HG02852 (cell line): Measurements from ENCODE around the gene ZNF341.

Experiments used
- ATAC-seq: cut with Tn5 transposase; IDR thresholded peaks from one replicate; pipeline ENCODE4 v1.9.1; 2021; ENCODE audit warnings: mild to moderate bottlenecking, moderate library complexity; ENCODE audit not compliant: unreplicated experiment

The ZNF341 gene

GRCh38 chr20:33821270-33821836 is 89.6 kb downstream of the ZNF341 start:
- no peak for ATAC-seq

GRCh38 chr20:33822423-33822822 is 90.6 kb downstream of the ZNF341 start:
- ATAC-seq, result no peak

- ATAC-seq, result no peak
Observed at GRCh38 chr20:33822991-33823390, 91.2 kb downstream of the ZNF341 start.

GRCh38 chr20:33824852-33825251 is 93.1 kb downstream of the ZNF341 start:
- no peak for ATAC-seq

- no peak for ATAC-seq
Observed at GRCh38 chr20:33825340-33826269, 93.8 kb downstream of the ZNF341 start.

- no peak for ATAC-seq
Observed at GRCh38 chr20:33826270-33826897, 94.6 kb downstream of the ZNF341 start.

- ATAC-seq, result no peak
Observed at GRCh38 chr20:33827109-33827508, 95.3 kb downstream of the ZNF341 start.

- no peak for ATAC-seq
Observed at GRCh38 chr20:33827634-33828325, 96.0 kb downstream of the ZNF341 start.

DNA sequence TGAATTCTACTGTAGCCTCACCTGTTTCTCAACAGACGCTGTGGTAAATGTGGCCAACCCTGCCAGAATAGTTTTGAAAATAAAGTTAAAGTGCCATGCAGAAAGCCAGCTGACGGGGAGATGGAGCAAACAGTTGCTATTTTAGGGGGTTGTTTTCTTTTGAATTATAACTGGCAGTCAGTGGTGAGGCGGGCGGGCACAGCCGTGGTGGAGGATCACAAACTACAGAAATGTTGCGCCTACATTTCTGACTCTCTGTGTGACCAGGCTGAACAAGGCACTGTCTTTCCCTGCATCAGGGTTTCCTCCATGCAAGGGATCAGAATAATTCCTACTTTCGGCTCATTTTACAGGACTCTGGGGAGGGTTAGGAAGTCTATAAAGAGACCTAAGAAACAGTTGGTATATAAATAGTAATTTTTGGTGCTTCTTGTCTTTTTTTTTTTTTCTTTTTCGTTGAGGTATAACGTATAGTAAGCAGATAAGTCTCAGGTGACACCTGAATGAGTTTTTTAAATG is 96.6 kb downstream of the ZNF341 start:
- no peak for ATAC-seq

GRCh38 chr20:33828967-33829560 is 97.3 kb downstream of the ZNF341 start:
- no peak for ATAC-seq

GRCh38 chr20:33829636-33830035 is 97.8 kb downstream of the ZNF341 start:
- ATAC-seq, result no peak

- no peak for ATAC-seq
Observed at GRCh38 chr20:33830371-33830770, 98.6 kb downstream of the ZNF341 start.

DNA sequence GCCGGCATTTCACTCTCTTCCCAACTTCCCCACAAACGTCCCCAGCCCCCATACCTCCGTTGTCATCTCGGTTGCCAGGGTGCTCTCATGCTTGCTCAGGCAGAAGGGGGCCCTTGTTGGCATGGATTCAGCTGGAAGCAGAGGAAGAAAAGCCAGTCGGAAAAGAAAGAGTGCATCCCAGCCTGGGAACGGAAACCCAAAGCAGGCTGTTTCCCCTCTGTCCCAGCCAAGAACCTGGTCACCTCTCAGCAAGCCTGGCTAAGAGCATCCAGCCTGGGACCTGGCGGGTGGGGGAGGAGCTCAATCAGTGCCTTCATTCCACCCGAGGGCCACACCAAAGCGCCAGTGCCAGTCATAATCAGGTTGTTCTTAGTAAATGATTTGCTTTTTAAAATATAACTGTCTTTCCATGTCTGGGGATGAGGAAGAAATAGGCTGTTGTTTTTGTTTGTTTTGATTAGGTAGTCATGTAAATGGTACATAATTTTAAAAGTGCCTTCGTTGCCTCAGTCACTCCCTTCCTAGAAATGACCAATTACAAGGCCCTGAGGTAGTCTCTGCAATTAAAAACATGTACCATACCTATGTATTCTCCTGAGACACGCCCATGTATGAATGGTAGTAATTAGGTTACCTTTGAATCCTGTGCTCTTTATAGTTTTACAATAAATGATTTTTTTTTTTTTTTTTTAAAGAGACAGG is 100.5 kb downstream of the ZNF341 start:
- no peak for ATAC-seq

DNA sequence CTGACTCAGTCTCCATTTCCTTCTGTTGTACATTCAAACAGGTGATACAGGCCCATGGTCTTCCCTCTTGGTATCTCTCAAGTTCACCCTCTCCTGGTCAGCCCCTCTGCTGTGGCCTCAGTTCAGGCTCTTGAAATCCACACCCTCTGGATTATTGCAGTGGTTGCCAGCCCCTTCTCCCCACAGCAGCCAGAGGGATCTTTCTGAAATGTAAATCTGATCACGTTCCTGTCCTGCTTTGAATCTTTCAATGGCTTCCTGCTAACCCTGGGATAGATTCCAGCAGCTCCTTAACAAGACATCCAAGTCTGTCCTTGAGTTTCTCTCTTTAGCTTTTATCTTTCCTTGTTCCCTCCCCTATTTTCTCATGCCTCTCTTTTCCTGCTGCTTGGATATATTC is 101.5 kb downstream of the ZNF341 start:
- no peak for ATAC-seq

DNA sequence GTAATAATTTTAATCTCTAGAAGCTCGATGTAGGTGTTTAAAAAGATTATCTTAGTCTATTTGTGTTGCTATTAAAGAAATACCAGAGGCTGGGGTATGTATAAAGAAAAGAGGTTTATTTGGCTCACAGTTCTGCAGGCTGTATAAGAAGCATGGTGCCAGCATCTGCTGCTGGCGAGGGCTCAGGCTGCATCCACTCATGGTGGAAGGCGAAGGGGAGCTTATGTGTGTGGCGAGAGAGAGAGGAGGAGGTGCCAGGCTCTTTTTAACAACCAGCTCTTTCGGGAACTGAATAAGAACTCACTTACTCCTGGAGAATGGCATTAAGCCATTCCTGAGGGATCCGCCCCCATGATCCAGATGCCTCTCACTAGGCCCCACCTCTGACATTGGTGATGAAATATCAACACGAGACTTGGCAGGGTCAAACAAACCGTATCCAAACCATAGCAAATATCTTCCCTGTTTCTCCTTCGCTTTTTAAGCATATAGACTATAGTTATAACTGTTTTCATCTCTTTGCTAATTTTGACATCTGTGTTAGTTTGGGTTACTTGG is 103.9 kb downstream of the ZNF341 start:
- no peak for ATAC-seq

DNA sequence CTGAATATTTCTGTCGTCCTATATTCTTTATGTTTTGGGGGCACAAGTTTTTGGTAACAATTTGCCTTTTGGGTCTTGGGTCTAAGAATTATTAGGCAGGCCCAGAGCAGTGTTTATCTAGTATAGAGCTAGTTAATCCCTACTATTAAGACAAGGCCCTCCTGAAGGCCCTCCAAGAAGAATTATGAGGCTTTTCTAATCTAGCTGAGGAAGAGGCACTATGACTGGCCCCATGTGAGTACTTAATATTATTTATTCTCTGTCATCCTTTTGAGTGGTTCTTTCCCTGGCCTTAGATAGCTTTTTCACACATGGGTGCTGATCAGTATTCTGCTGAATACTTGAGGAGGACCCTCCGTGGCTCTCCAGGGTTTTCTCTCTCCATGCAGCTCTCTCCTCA is 104.5 kb downstream of the ZNF341 start:
- no peak for ATAC-seq

DNA sequence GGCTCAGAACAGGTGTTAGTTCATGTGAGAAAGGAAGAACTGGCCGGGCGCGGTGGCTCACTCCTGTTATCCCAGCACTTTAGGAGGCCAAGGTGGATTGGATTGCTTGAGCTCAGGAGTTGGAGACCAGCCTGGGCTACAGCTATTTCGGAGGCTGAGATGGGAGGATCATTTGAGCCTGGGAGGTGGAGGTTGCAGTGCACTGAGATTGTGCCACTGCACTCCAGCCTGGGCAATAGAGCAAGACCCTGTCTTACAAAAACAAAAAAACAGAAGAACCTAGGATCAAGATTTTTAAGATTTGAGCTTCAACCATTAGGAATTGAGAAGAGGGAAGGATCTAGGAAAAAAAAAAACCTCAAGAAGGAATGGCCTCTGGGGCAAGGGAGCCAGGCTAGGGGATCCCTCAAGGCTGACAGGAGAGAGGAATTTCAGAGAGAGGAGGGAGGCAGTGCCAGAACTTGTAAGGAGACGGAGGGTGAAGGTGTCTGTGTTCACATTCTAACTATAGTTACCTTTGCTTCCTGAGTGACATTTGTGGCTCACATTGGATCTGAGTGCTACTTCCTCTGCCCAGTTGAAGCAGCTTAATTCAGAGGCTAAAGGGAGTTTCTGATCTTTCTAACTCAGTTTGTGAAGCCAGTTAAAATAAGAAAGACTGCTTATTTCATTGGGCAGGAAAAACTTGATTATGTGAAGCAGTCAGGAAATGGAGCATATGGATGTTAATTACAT is 105.5 kb downstream of the ZNF341 start:
- ATAC-seq, result no peak

DNA sequence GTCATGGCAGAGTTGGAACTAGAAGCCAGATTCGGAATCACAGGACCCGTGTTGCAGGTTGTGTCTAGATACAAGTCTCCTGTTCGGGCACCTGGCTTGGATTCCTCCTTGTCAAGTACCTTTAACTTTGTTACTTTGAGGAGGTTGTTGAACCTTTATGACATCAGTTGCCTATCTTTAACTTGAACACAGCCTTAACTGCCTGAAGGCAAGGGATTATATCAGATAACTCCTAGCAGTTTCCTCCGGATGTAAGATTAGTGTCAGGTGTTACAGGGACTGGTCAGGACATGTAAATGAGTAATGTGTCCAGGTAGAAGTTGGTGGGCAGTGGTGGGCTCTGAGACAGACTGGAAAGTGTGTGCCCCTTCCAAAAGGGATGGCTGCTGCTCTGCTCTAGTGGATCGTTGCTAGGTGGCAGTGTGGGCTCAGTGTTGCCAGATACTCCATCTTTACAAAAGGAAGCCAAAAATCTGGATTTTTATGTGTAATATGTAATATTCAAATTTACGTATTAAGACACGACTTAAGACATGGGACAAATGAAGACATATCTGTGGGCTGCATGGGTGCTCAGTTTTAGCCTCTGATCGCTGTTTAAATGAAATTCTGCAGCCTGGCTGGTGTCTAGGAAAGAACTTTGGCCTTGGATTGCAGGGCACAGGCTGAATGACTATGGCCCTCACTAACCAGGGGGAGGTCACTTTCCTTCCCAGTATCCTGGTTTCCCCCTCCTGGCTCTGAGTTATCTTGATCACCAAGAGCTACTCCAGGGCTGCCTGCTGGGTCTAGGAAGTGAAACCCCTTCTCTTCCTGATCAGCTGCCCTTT is 106.5 kb downstream of the ZNF341 start:
- no peak for ATAC-seq
